Measurements from ENCODE around the gene ITPR1. TPM values are rescaled to one million over a fixed set of nuclear protein-coding genes. Genes with fewer than 3 reads are reported as not detected.

Gene ITPR1
- total and polyA plus RNA-seq, 4 donors: 3.7 to 39.4 (median 8.2) TPM

DNA sequence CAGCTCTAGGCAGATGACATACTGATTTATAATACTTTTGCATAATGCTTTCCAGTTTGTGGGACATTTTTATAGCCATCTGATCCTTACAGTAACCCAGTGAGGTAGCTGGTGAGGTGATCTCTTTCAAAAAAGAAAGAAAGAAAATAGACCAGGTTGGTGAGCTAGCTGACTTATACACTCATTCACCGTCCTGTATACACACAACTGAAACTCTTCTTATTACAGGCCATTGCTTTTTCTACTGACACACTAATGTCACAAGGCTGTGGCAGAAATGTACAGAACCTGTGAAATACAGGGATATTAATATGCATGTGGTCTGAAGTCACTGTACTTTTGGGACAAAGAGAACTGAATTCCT, 335.9 kb downstream of the ITPR1 start:
- Histone ChIP-seq H3K9ac (ENCODE audit: low read depth in 1 of 2, low read length in 2 of 2) (no peak overlapping the region), H3K27me3 (ENCODE audit: control insufficient read depth in 4 of 4, insufficient read depth in 4 of 4, low read length in 3 of 4) (no peaks in the 10 kb centered on the region), H3K27ac (ENCODE audit: low read depth in 1 of 2, low read length in 2 of 2) (no peak overlapping the region), H3K36me3 (ENCODE audit: control insufficient read depth in 4 of 4, insufficient read depth in 3 of 4, low read depth in 1 of 4, low read length in 3 of 4) (no peaks in the 10 kb centered on the region), H3K9me3 (ENCODE audit: control insufficient read depth in 4 of 4, low read length in 3 of 4) (no peaks in the 10 kb centered on the region), H3K4me1 (ENCODE audit: control insufficient read depth in 4 of 4, insufficient read depth in 4 of 4, low read length in 3 of 4) (peaks cover 0 to 19% (median 12%) of the 10 kb centered on the region in 4 donors), H3K4me3 (ENCODE audit: low read depth in 1 of 3, low read length in 3 of 3) (no peak overlapping the region)
- 96% methylated on average over 1 of the region's 1 CpG for WGBS
- no peak for TF ChIP-seq SP1 (IDR thresholded peaks at IDR 0.05)
- DNase-seq (ENCODE audit: low spot score): no peak

GRCh38 chr3:4830586-4830914, 337.4 kb downstream of the ITPR1 start:
- Histone ChIP-seq H3K27me3 (ENCODE audit: control insufficient read depth in 4 of 4, insufficient read depth in 4 of 4, low read length in 3 of 4) (no peaks in the 10 kb centered on the region), H3K9ac (ENCODE audit: low read depth in 1 of 2, low read length in 2 of 2) (no peak overlapping the region), H3K36me3 (ENCODE audit: control insufficient read depth in 4 of 4, insufficient read depth in 3 of 4, low read depth in 1 of 4, low read length in 3 of 4) (no peaks in the 10 kb centered on the region), H3K27ac (ENCODE audit: low read depth in 1 of 2, low read length in 2 of 2) (peak overlapping the region in 1 of 2 donors; percentile 32), H3K4me1 (ENCODE audit: control insufficient read depth in 4 of 4, insufficient read depth in 4 of 4, low read length in 3 of 4) (peaks cover 0 to 14% (median 9%) of the 10 kb centered on the region in 4 donors), H3K4me3 (ENCODE audit: low read depth in 1 of 3, low read length in 3 of 3) (no peak overlapping the region), H3K9me3 (ENCODE audit: control insufficient read depth in 4 of 4, low read length in 3 of 4) (no peaks in the 10 kb centered on the region)
- 93% methylated on average over 5 of the region's 5 CpGs for WGBS
- DNase-seq (ENCODE audit: low spot score): no peak
- TF ChIP-seq YY1 (IDR thresholded peaks at IDR 0.05) (no peak), ATF3 (IDR thresholded peaks at IDR 0.05) (no peak), RAD21 (IDR thresholded peaks at IDR 0.05) (no peak), HNF4A (conservative IDR thresholded peaks at IDR 0.05) (no peak)

DNA sequence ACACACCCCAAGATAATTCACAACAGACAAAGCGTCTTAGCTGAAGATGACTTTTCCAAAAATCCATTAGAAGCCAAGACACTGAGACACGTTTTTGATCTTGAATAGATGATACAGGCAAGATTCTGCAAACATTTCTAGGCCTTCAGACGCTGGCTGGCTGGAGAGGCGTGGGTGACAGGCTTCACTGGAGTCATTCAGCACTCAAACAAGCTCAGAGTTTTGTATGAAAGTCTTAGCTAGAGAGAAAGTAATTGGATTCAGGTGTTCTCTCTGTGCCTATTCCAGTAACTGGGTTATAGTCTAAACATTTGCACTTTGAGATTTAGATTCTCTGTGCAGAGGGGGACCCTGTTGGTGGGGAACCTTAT, 338.4 kb downstream of the ITPR1 start:
- 76% methylated on average over 4 of the region's 4 CpGs for WGBS

More for the DNA sequence above, 338.4 kb downstream of the ITPR1 start:
- TF ChIP-seq FOXA1 (IDR thresholded peaks at IDR 0.05) (no peak), JUND (IDR thresholded peaks at IDR 0.05) (no peak), FOXA2 (IDR thresholded peaks at IDR 0.05) (no peak), HNF4G (IDR thresholded peaks at IDR 0.05) (no peak), TAF1 (conservative IDR thresholded peaks at IDR 0.05) (no peak), HNF4A (conservative IDR thresholded peaks at IDR 0.05) (no peak), ATF3 (IDR thresholded peaks at IDR 0.05) (no peak), GABPA (IDR thresholded peaks at IDR 0.05 in 1 of 2, conservative IDR thresholded peaks at IDR 0.05 in 1 of 2) (no peak), RAD21 (IDR thresholded peaks at IDR 0.05) (no peak), SP1 (IDR thresholded peaks at IDR 0.05) (no peak), EGR1 (IDR thresholded peaks at IDR 0.05; ENCODE audit: low read depth in 2 of 2) (no peak), CTCF (IDR thresholded peaks at IDR 0.05; ENCODE audit: low read depth, low read length, missing input control) (no peak), MAX (IDR thresholded peaks at IDR 0.05) (no peak), YY1 (IDR thresholded peaks at IDR 0.05) (no peak)
- TF ChIP-seq, protein P1, sequence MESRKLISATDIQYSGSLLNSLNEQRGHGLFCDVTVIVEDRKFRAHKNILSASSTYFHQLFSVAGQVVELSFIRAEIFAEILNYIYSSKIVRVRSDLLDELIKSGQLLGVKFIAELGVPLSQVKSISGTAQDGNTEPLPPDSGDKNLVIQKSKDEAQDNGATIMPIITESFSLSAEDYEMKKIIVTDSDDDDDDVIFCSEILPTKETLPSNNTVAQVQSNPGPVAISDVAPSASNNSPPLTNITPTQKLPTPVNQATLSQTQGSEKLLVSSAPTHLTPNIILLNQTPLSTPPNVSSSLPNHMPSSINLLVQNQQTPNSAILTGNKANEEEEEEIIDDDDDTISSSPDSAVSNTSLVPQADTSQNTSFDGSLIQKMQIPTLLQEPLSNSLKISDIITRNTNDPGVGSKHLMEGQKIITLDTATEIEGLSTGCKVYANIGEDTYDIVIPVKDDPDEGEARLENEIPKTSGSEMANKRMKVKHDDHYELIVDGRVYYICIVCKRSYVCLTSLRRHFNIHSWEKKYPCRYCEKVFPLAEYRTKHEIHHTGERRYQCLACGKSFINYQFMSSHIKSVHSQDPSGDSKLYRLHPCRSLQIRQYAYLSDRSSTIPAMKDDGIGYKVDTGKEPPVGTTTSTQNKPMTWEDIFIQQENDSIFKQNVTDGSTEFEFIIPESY (IDR thresholded peaks at IDR 0.05): no peak
- DNase-seq (ENCODE audit: low spot score): no peak
- Histone ChIP-seq H3K9me3 (ENCODE audit: control insufficient read depth in 4 of 4, low read length in 3 of 4) (no peaks in the 10 kb centered on the region), H3K27ac (ENCODE audit: low read depth in 1 of 2, low read length in 2 of 2) (peak overlapping the region; percentile 25 to 32), H3K9ac (ENCODE audit: low read depth in 1 of 2, low read length in 2 of 2) (no peak overlapping the region), H3K27me3 (ENCODE audit: control insufficient read depth in 4 of 4, insufficient read depth in 4 of 4, low read length in 3 of 4) (no peaks in the 10 kb centered on the region), H3K4me1 (ENCODE audit: control insufficient read depth in 4 of 4, insufficient read depth in 4 of 4, low read length in 3 of 4) (peaks cover 0 to 3% (median 1%) of the 10 kb centered on the region in 4 donors), H3K4me3 (ENCODE audit: low read depth in 1 of 3, low read length in 3 of 3) (no peak overlapping the region), H3K36me3 (ENCODE audit: control insufficient read depth in 4 of 4, insufficient read depth in 3 of 4, low read depth in 1 of 4, low read length in 3 of 4) (no peaks in the 10 kb centered on the region)
